ENCODE measurements around the gene EYS.

- TF ChIP-seq, protein P1, sequence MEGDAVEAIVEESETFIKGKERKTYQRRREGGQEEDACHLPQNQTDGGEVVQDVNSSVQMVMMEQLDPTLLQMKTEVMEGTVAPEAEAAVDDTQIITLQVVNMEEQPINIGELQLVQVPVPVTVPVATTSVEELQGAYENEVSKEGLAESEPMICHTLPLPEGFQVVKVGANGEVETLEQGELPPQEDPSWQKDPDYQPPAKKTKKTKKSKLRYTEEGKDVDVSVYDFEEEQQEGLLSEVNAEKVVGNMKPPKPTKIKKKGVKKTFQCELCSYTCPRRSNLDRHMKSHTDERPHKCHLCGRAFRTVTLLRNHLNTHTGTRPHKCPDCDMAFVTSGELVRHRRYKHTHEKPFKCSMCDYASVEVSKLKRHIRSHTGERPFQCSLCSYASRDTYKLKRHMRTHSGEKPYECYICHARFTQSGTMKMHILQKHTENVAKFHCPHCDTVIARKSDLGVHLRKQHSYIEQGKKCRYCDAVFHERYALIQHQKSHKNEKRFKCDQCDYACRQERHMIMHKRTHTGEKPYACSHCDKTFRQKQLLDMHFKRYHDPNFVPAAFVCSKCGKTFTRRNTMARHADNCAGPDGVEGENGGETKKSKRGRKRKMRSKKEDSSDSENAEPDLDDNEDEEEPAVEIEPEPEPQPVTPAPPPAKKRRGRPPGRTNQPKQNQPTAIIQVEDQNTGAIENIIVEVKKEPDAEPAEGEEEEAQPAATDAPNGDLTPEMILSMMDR (IDR thresholded peaks at IDR 0.05; ENCODE audit: low read length): no peak
- TF ChIP-seq EZH2phosphoT487 (IDR thresholded peaks at IDR 0.05; ENCODE audit: low read length): no peak
These were observed 254.7 kb downstream of the EYS start for GRCh38 chr6:65452333-65452732.

All from MM.1S (cell line).